ENCODE measurements around the gene TMED1. TPM values are rescaled to one million over a fixed set of nuclear protein-coding genes. Genes with fewer than 3 reads are reported as not detected.

The TMED1 gene
- total RNA-seq, 1 donor from 2014 or later, result 57.3 TPM

- no peak overlapping the region for H3K4me3 ChIP-seq (ENCODE audit: low read depth, low read length)
- no peak for DNase-seq (ENCODE audit: low read depth)
- TF ChIP-seq, protein P1, sequence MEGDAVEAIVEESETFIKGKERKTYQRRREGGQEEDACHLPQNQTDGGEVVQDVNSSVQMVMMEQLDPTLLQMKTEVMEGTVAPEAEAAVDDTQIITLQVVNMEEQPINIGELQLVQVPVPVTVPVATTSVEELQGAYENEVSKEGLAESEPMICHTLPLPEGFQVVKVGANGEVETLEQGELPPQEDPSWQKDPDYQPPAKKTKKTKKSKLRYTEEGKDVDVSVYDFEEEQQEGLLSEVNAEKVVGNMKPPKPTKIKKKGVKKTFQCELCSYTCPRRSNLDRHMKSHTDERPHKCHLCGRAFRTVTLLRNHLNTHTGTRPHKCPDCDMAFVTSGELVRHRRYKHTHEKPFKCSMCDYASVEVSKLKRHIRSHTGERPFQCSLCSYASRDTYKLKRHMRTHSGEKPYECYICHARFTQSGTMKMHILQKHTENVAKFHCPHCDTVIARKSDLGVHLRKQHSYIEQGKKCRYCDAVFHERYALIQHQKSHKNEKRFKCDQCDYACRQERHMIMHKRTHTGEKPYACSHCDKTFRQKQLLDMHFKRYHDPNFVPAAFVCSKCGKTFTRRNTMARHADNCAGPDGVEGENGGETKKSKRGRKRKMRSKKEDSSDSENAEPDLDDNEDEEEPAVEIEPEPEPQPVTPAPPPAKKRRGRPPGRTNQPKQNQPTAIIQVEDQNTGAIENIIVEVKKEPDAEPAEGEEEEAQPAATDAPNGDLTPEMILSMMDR (conservative IDR thresholded peaks at IDR 0.05; ENCODE audit: low read depth, low read length), result no peak
Observed at GRCh38 chr19:10796653-10797052, 39.4 kb downstream of the TMED1 start.

DNA sequence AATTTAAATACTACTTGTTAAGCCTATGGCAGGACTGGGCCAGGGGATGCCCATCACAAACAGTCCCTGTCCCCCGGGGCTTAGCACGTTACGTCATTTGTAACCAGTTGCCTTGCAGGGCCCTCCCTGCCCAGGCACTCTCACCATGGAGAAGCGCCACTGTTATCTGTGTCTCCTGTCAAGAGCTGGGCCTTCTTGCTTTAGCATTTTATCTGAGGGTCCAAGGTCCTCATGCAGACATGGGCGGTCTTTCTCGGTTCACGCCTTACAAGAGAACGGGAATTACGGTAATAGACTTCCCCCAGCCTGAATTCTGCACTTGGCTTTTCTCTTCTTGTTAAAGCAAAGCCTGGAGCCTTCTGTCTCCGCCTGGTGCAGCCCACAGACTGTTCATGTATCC, 46.1 kb downstream of the TMED1 start:
- TF ChIP-seq, protein P1 (conservative IDR thresholded peaks at IDR 0.05; ENCODE audit: low read depth, low read length), result no peak
- H3K4me3 ChIP-seq (ENCODE audit: low read depth, low read length), result no peak overlapping the region
- no peak for DNase-seq (ENCODE audit: low read depth)

- TF ChIP-seq, protein P1 (conservative IDR thresholded peaks at IDR 0.05; ENCODE audit: low read depth, low read length), result no peak
- no peak for DNase-seq (ENCODE audit: low read depth)
- no peak overlapping the region for H3K4me3 ChIP-seq (ENCODE audit: low read depth, low read length)
Observed at GRCh38 chr19:10788146-10788545, 47.9 kb downstream of the TMED1 start.

GRCh38 chr19:10784257-10784656, 51.8 kb downstream of the TMED1 start:
- no peak for DNase-seq (ENCODE audit: low read depth)
- TF ChIP-seq, protein P1 (conservative IDR thresholded peaks at IDR 0.05; ENCODE audit: low read depth, low read length), result no peak
- no peak overlapping the region for H3K4me3 ChIP-seq (ENCODE audit: low read depth, low read length)

DNA sequence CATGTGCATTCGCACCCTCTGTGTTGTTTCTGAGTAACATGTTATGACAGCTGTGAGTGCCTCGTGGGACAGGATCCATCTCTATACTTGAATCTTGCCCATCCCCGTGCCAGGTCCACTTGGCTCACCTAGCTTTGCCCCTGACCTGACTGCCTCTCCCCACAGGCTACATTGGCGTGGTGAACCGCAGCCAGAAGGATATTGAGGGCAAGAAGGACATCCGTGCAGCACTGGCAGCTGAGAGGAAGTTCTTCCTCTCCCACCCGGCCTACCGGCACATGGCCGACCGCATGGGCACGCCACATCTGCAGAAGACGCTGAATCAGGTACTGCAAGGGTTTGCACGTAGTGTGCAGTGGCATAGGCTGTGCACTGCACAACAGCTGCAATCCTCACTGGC, 53.2 kb downstream of the TMED1 start:
- no peak for DNase-seq (ENCODE audit: low read depth)
- TF ChIP-seq, protein P1 (conservative IDR thresholded peaks at IDR 0.05; ENCODE audit: low read depth, low read length), result no peak
- no peak overlapping the region for H3K4me3 ChIP-seq (ENCODE audit: low read depth, low read length)

Other genes starting within 250 kb of the TMED1 start
- 39.7 and 47.2 TPM in 2 replicates for gene AP1M2, start 248.9 kb downstream of the TMED1 start, total RNA-seq
- gene SLC44A2, start 210.7 kb downstream of the TMED1 start, total RNA-seq, result 48.5 and 52.0 TPM in 2 replicates
- gene ILF3, start 181.9 kb downstream of the TMED1 start, total RNA-seq, result 125 and 208 TPM in 2 replicates
- 21.7 and 33.4 TPM in 2 replicates for gene QTRT1, start 134.8 kb downstream of the TMED1 start, total RNA-seq
- gene DNM2, start 118.1 kb downstream of the TMED1 start, total RNA-seq, result 94.5 and 103 TPM in 2 replicates
- gene C19orf38, start 12.2 kb upstream of the TMED1 start, total RNA-seq, result 0.72 TPM in 1 of 2 replicates, not detected in the other
- gene CARM1, start 35.3 kb upstream of the TMED1 start, total RNA-seq, result 29.3 and 39.4 TPM in 2 replicates
- gene YIPF2, start 92.4 kb upstream of the TMED1 start, total RNA-seq, result 48.5 and 56.7 TPM in 2 replicates
- gene TIMM29, start 92.6 kb upstream of the TMED1 start, total RNA-seq, result 45.3 and 50.2 TPM in 2 replicates
- 150 and 156 TPM in 2 replicates for gene SMARCA4, start 124.8 kb upstream of the TMED1 start, total RNA-seq

All from epithelial cell of proximal tubule (primary cell).